22Rv1 (cell line): Measurements from ENCODE around the gene MAGIX.

ENCODE experiments used
- ZFX ChIP-seq: fragments of 450-650 bp; IDR thresholded peaks from 2 replicates; pipeline ENCODE4 v1.6.1; 2017; ENCODE audit warnings: antibody characterized with exemption, borderline replicate concordance
- TF ChIP-seq, protein P1 (sequence below): fragments of 450-650 bp; IDR thresholded peaks from 2 replicates; pipeline ENCODE4 v1.5.1; 2017; ENCODE audit warnings: mild to moderate bottlenecking

DNA sequence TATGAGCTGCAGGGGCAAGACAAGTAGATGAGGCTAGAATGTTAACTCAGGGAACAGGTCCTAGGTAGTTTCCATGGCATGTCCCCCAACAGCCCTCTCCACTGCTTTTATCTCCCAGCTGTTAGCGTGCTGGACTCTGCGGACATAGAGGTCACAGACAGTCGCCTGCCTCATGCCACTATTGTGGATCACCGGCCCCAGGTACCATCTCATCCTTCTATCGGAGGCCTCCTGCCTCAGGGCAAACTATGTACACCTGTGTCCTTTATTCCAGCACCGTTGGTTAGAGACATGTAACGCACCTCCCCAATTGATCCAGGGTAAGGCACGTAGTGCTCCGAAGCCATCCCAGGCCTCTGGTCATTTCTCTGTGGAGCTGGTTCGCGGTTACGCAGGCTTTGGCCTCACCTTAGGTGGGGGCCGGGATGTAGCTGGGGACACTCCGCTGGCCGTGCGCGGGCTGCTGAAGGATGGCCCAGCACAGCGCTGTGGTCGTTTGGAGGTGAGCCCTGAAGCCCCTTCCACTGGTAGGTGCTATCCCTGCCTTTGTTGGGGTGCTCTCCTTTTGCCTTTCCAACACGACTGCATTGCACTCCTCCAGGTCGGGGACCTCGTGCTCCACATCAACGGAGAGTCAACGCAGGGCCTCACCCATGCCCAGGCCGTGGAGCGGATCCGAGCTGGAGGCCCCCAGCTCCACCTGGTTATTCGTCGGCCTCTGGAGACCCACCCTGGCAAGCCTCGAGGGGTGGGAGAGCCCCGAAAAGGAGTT lies 2.2 kb downstream of the MAGIX start:
- TF ChIP-seq, protein P1, sequence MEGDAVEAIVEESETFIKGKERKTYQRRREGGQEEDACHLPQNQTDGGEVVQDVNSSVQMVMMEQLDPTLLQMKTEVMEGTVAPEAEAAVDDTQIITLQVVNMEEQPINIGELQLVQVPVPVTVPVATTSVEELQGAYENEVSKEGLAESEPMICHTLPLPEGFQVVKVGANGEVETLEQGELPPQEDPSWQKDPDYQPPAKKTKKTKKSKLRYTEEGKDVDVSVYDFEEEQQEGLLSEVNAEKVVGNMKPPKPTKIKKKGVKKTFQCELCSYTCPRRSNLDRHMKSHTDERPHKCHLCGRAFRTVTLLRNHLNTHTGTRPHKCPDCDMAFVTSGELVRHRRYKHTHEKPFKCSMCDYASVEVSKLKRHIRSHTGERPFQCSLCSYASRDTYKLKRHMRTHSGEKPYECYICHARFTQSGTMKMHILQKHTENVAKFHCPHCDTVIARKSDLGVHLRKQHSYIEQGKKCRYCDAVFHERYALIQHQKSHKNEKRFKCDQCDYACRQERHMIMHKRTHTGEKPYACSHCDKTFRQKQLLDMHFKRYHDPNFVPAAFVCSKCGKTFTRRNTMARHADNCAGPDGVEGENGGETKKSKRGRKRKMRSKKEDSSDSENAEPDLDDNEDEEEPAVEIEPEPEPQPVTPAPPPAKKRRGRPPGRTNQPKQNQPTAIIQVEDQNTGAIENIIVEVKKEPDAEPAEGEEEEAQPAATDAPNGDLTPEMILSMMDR = no peak
- TF ChIP-seq ZFX = no peak
